ENCODE data around the gene PPM1G.

- TF ChIP-seq CTCF (IDR thresholded peaks at IDR 0.05), result no peak
- TF ChIP-seq POLR2AphosphoS5 (IDR thresholded peaks at IDR 0.05), result no peak
- TF ChIP-seq POLR2A (IDR thresholded peaks at IDR 0.05), result no peak
Observed at GRCh38 chr2:27453968-27454367, 44.6 kb upstream of the PPM1G start.
